Measurements from ENCODE around the gene ATOSB.

Gene ATOSB

DNA sequence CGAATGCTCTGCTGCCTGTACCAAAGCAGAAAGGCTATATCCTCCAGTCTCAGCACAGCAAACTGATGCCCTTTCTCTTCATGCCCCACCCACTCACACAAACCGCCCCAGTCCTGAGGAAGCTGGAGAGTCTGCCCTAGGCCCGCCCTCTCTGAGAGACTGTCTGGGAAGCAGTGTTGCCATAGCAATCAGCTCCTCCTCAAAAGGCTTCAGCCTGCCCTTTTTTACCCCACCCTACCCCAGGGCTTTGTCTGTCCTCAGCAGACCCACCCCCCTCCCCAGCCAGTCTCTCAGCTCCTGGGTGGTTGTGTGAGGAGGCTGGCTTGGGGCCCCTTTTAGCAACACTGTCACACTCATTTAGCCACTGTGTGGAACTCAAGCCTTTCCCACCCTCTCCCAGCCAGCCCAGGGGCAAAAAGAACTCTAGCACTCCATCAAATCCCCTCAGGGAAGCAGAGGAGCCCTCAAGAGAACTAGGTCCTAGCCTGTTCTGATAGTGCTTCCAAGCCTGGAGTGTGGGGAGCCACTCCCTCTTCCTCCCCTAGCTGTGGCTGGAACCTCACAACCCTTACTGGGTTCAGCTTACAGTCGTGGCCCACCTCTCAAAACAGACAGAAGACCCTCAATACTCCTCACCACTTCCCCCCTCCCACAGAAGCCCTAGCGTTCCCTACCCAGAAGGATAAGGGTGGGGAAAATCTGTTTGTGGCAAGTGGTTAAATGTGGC, 1.4 kb downstream of the ATOSB start:
- Histone ChIP-seq H3K36me3 (ENCODE audit: control insufficient read depth, low read length) (no peaks in the 10 kb centered on the region), H4K20me1 (ENCODE audit: control insufficient read depth, insufficient read depth, low read depth, low read length) (no peaks in the 10 kb centered on the region), H3K79me2 (ENCODE audit: control insufficient read depth, low read length) (no peaks in the 10 kb centered on the region), H3K4me3 (ENCODE audit: low read length) (peak overlapping the region; percentile 94), H3K4me1 (ENCODE audit: control insufficient read depth, low read length) (peaks cover 45% of the 10 kb centered on the region), H3F3A (ENCODE audit: control insufficient read depth, insufficient read depth) (peaks cover 19% of the 10 kb centered on the region), H3K9me2 (replicated peaks; ENCODE audit: control insufficient read depth, low read length) (no peaks in the 10 kb centered on the region), H3K9me3 (ENCODE audit: control insufficient read depth, insufficient read depth, low read length) (no peaks in the 10 kb centered on the region), H3K4me2 (ENCODE audit: low read length) (peak overlapping the region; percentile 97), H3K27me3 (ENCODE audit: control insufficient read depth, low read length) (0 out of 2 replicates have a peak, but pooled peaks cover 3% of the 10 kb centered on the region), H3K27ac (ENCODE audit: low read depth, low read length) (peak overlapping the region; percentile 85)
- TF ChIP-seq, protein P1, sequence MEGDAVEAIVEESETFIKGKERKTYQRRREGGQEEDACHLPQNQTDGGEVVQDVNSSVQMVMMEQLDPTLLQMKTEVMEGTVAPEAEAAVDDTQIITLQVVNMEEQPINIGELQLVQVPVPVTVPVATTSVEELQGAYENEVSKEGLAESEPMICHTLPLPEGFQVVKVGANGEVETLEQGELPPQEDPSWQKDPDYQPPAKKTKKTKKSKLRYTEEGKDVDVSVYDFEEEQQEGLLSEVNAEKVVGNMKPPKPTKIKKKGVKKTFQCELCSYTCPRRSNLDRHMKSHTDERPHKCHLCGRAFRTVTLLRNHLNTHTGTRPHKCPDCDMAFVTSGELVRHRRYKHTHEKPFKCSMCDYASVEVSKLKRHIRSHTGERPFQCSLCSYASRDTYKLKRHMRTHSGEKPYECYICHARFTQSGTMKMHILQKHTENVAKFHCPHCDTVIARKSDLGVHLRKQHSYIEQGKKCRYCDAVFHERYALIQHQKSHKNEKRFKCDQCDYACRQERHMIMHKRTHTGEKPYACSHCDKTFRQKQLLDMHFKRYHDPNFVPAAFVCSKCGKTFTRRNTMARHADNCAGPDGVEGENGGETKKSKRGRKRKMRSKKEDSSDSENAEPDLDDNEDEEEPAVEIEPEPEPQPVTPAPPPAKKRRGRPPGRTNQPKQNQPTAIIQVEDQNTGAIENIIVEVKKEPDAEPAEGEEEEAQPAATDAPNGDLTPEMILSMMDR (IDR thresholded peaks at IDR 0.05; ENCODE audit: low read depth, low read length, poor library complexity, severe bottlenecking) = no peak

DNA sequence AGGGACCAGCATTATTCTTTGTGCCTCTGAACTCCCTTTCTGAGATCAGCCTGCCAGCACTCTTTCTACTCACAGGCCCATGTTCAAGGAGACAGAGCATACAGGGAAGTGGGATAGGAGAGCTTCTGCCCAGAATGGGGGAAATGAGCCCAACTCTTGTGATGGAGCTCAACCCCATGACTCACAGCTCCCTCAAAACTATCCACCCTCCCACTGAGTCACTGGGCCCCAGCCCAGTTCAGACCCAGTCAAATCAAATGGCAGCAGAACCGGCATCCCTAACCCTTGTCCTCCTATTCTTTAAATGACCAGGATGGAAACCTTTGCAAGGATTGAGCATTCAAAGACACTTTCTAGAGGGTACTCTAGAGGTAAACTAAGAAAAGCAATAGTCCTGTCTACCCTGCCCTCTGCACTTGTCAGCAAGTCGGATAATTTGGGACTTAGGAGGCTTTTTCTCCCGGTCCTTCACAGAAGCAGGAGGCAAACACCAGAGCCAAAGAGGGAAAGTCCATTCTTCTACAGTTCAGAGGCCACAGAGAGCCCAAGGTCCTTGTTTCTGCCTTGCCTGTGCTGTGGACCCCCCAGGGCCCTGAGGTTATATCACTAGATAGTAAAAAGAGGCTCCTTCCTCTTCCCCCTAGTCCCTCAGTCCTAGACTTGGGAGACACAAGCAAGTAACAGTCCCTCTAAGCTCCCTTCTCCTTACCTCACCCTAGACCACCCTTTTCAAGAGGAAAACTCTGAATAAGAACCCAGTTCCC, 3.2 kb downstream of the ATOSB start:
- peaks cover 19% of the 10 kb centered on the region for H3F3A ChIP-seq (ENCODE audit: control insufficient read depth, insufficient read depth)
- peaks cover 45% of the 10 kb centered on the region for H3K4me1 ChIP-seq (ENCODE audit: control insufficient read depth, low read length)
- H3K27me3 ChIP-seq (ENCODE audit: control insufficient read depth, low read length) = 0 out of 2 replicates have a peak, but pooled peaks cover 3% of the 10 kb centered on the region
- no peaks in the 10 kb centered on the region for H3K9me2 ChIP-seq (replicated peaks; ENCODE audit: control insufficient read depth, low read length)
- H3K79me2 ChIP-seq (ENCODE audit: control insufficient read depth, low read length) = no peaks in the 10 kb centered on the region
- H3K27ac ChIP-seq (ENCODE audit: low read depth, low read length) = no peak overlapping the region
- no peaks in the 10 kb centered on the region for H4K20me1 ChIP-seq (ENCODE audit: control insufficient read depth, insufficient read depth, low read depth, low read length)
- TF ChIP-seq, protein P1 (IDR thresholded peaks at IDR 0.05; ENCODE audit: low read depth, low read length, poor library complexity, severe bottlenecking) = no peak
- no peak for TF ChIP-seq EZH2phosphoT487 (IDR thresholded peaks at IDR 0.05; ENCODE audit: borderline replicate concordance, low read length)
- H3K9me3 ChIP-seq (ENCODE audit: control insufficient read depth, insufficient read depth, low read length) = no peaks in the 10 kb centered on the region
- peak overlapping the region; percentile 97 for H3K4me2 ChIP-seq (ENCODE audit: low read length)
- no peaks in the 10 kb centered on the region for H3K36me3 ChIP-seq (ENCODE audit: control insufficient read depth, low read length)
- H3K4me3 ChIP-seq (ENCODE audit: low read length) = peak overlapping the region; percentile 81; the same call in 1 of the 2 replicates

DNA sequence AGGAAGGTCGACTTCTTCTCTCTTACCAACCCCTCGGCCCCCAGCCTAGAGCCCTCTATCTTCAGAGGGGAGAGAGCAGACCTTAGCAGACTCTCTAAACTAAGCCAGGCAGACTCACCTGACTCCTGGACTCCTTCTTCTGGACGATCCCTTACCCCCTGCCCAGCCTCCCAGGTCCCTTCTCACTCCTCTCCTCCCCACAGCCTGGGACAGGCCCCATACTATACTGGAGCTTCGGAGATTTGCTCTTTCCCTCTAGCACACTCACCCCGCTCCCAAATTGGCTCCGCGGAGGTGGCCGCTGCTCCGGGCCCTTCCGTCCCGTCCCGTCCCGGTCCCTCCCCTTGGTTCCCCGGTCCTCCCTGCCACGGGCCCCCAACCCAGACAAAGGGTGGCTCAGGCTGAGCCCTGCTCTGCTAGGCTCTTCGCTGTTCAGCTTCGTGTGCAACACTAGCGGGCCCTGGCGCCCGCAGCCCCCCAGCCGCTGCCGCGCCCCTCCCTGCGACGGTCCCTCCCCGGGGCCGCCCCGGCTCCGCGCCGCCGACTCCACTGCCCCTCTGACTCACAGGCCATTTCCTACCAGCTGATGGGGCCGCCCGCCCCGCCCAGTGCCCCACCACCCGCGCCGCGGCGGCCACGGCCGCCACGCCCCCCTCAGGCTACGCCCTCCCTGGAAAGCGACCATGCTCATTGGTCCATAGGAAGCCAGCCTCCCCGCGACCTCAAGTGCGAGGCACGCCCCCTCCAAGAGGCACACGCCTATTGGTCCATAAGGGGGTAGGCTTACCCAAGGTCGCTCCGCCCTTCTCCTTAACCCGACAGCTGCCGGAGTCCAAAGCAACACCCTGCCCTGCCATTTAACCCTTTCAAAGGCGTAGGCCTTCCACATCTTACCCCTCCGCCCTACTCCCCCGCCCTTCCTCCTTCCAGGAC, 4.4 kb downstream of the ATOSB start:
- H3K4me3 ChIP-seq (ENCODE audit: low read length) = peak overlapping the region; percentile 81
- 0 out of 2 replicates have a peak, but pooled peaks cover 3% of the 10 kb centered on the region for H3K27me3 ChIP-seq (ENCODE audit: control insufficient read depth, low read length)
- H4K20me1 ChIP-seq (ENCODE audit: control insufficient read depth, insufficient read depth, low read depth, low read length) = no peaks in the 10 kb centered on the region
- peak overlapping the region; percentile 97 for H3K4me2 ChIP-seq (ENCODE audit: low read length)
- no peak overlapping the region for H3K27ac ChIP-seq (ENCODE audit: low read depth, low read length)
- H3K79me2 ChIP-seq (ENCODE audit: control insufficient read depth, low read length) = no peaks in the 10 kb centered on the region
- TF ChIP-seq, protein P1 (IDR thresholded peaks at IDR 0.05; ENCODE audit: low read depth, low read length, poor library complexity, severe bottlenecking) = no peak
- TF ChIP-seq EZH2phosphoT487 (IDR thresholded peaks at IDR 0.05; ENCODE audit: borderline replicate concordance, low read length) = no peak
- H3K36me3 ChIP-seq (ENCODE audit: control insufficient read depth, low read length) = no peaks in the 10 kb centered on the region
- peaks cover 40% of the 10 kb centered on the region for H3K4me1 ChIP-seq (ENCODE audit: control insufficient read depth, low read length)
- H3F3A ChIP-seq (ENCODE audit: control insufficient read depth, insufficient read depth) = peaks cover 15% of the 10 kb centered on the region
- H3K9me3 ChIP-seq (ENCODE audit: control insufficient read depth, insufficient read depth, low read length) = no peaks in the 10 kb centered on the region
- H3K9me2 ChIP-seq (replicated peaks; ENCODE audit: control insufficient read depth, low read length) = no peaks in the 10 kb centered on the region
